ENCODE results near the gene INPP5J.
"Not testable (repeated sequence)": the region's sequence is repeated elsewhere in the genome, so short reads cannot be mapped to it uniquely, and the experiment has no call there.

The INPP5J gene

DNA sequence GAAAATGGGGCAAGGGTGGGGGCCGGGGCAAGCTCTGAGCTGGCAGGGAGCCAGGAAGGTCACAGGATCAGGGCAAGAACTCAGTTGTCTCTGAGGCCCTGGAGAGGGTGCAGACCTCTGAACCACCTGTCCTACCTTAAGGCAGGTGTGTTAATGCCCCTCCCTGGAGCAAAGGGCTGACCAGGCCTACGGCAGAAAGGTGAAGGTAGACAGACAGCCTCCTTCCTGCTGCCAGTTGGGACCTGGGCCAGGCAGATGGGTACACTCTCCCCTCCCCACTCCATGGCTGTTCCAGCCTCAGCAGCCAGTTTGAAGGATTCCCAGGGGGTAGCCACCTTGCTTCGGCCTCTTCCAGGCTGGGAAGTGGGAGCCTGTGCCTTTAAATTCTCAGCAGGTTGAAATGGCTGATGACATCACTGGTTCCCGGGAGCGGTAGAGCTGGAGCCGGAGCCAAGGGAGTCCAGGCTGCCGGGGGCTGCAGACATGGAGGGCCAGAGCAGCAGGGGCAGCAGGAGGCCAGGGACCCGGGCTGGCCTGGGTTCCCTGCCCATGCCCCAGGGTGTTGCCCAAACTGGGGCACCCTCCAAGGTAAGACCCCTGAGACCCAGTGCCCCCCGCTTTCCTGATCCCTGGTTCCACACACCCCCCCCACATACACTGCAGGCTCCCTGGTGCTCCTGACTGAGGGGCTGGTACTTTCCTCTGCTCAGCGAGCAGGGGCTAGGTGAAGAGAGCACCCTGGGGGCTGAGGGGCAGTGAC is at the start of gene INPP5J:
Gene INPP5J, plus strand, starts transcription at position 435 of the 760 bp plus-strand sequence. Its CDS starts 49 bp downstream, at position 484.
- peak; percentile 74 for DNase-seq (ENCODE audit: low spot score)

- DNase-seq (ENCODE audit: low spot score), result not testable (repeated sequence)
These were observed 49.6 kb upstream of the INPP5J start for GRCh38 chr22:31073125-31073524.

- DNase-seq (ENCODE audit: low spot score), result not testable (repeated sequence)
These were observed 49.1 kb upstream of the INPP5J start for GRCh38 chr22:31073545-31074145.

DNA sequence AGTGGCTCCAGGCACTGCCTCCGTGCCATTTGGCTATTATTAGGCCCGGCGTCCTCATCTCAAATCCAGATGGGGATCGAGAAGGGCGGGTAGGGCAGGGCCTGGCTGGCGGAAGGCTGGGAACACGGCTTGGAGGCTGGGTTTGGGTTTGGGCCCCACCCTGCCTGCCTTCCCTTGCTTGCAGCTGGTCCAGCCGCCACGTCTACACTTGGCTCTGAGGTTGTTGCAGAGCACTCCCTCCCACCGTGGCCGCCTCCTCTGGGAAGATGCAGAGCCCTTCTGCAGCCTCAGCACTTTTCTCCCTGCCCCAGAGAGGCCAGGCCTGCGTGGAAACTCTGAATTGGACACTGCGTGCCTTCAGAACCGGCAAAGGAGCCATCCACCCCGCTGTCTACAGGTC is 46.8 kb upstream of the INPP5J start:
- no peak for DNase-seq (ENCODE audit: low spot score)

GRCh38 chr22:31077681-31078080 is 45.1 kb upstream of the INPP5J start:
- no peak for DNase-seq (ENCODE audit: low spot score)

- not testable (repeated sequence) for DNase-seq (ENCODE audit: low spot score)
These were observed 44.4 kb upstream of the INPP5J start for GRCh38 chr22:31078389-31078788.

DNA sequence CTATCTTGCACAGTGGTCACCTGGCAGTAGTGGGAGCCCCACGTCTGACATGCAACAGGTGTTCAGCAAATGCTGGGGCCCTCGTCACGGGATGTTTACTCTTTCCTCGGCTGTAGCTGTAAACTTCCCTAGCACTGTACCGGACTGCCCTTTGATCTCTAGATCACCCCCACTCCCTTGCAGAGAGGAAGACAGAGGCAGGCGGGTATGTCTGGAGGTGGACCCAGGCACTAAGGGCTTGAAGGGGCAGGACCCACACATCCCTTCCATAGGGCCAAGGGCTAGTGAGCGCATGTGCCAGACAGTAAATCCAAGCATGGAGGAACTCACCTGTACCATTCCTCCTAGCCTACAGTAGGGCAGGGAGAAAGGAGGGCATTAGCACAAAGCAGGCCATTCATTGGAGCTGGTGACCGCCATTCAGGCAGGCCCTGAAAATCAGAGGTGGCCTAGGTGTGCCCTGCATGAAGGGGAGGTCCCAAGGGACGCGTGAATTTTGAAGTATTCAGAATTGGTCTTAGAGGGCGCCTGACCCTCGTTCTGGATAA is 43.6 kb upstream of the INPP5J start:
- DNase-seq (ENCODE audit: low spot score), result no peak

GRCh38 chr22:31080164-31080847 is 42.5 kb upstream of the INPP5J start:
- no peak for DNase-seq (ENCODE audit: low spot score)

DNA sequence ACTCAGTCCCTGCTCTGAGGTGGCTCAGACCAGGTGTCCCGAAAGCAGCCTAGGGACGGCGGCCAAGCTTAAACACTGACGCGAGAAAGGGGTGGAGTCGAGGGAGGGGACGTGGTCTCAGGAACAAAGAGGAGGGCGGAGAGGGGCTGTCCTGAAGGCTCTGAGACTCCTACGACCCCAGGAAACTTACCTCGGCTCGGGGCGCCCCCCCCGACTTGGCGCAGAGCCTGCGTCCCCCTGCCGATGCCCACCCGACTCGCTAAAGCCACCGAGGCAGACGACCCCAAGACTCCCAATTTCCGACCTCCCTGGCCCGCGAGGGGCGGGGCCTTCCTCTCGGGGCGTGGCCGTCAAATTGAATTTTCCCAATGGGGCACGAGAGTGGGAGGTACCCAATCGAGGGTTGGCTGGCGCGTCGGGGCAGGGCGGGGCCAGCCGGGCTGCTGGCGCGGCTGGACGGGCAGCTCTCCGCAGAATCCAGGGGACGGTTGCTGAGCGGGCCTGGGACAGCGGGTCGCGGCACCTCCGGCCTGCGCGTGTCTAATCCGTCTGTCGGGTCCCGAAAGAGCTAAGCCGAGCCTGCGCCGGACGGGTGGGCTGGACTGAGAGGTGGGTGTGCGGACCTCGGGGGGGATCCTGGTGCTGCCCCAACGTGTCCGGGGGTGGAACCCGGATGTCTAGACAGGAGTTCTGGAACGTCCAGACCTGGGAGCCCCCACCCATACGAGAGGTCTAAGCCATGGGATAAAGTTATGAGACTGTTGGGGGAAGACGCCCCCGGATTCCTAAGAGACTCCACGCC is 41.7 kb upstream of the INPP5J start, which contains the start of gene SMTN:
Gene SMTN, plus strand, starts transcription at position 471 of the 802 bp plus-strand sequence. CDS start 1,941 bp downstream, outside the sequence.
- peak; percentile 97 for DNase-seq (ENCODE audit: low spot score)

DNA sequence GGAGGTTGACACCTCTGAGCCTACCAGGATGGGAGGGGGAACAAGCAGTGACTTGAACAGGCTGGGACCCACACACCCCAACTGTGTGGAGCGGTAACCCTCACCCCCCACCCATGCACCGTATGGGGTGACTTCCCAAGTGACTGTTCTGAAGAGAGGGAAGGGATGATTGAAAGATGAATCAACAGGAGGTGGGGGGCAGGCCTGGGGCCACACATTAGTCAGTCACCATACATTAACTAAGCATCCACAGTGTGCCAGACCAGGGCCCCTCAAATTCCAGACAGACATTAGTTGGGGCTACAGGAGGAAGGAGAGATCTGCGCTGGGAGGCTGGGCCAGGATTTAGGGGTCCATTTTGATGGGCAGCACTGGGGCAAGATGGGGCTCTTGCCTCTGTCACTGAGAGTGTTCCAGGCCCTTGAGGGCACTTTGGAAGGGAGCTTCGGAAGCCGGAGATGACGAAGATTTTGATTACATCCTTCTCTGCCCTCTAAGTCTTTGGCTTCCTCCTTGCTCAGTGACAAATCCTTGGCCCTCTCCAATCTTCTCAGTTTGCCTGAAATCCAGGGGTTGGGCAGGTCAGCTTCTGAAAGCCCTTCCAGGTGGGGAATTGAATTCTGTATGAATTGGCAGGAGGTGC is 40.7 kb upstream of the INPP5J start:
- no peak for DNase-seq (ENCODE audit: low spot score)

- peak; percentile 68 for DNase-seq (ENCODE audit: low spot score)
These were observed 40.0 kb upstream of the INPP5J start for GRCh38 chr22:31082606-31083376.

GRCh38 chr22:31083377-31083768 is 39.4 kb upstream of the INPP5J start:
- DNase-seq (ENCODE audit: low spot score), result no peak

DNA sequence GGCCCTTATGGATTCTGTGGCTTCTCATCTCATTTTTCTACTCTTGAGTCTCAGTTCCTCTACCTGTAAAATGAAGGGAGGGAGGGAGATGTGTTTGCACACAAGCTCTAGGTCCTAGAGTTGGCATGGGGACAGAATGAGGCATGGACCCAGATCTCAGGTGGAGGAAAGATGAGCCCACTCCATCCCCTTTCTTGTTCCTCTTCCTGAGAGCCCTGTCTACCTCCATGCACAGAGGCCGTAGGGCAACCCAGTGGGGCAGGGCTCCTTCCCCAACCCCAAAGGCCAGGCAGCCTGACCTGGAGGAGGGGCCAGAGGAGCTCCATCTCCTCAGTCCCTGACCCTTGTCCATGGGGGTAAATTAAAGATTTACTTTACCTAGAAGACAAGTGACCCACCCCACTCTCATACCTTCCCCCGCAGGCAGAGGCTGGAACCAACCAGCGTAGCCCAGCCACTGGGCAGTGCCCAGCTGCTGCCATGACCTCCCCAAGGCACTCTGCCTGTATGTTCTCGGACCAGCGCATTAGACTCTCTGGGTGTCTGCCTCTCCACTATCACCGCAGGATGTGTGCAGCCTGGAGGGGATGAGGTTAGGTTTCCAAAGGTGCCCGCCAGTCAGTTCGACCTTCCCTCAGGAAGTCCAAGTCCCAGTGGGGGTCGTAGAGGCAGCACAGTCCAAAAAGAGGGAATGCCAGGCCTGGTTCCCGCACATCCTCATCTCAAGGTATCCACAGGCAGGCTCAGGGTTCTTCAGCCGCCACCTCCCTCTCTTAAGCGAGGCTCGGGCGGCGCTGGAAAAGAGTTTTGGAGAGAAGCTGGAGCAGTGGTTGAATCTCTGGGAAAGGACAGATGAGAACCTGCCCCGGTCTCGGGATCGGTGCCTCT is 38.6 kb upstream of the INPP5J start:
- DNase-seq (ENCODE audit: low spot score), result no peak

DNA sequence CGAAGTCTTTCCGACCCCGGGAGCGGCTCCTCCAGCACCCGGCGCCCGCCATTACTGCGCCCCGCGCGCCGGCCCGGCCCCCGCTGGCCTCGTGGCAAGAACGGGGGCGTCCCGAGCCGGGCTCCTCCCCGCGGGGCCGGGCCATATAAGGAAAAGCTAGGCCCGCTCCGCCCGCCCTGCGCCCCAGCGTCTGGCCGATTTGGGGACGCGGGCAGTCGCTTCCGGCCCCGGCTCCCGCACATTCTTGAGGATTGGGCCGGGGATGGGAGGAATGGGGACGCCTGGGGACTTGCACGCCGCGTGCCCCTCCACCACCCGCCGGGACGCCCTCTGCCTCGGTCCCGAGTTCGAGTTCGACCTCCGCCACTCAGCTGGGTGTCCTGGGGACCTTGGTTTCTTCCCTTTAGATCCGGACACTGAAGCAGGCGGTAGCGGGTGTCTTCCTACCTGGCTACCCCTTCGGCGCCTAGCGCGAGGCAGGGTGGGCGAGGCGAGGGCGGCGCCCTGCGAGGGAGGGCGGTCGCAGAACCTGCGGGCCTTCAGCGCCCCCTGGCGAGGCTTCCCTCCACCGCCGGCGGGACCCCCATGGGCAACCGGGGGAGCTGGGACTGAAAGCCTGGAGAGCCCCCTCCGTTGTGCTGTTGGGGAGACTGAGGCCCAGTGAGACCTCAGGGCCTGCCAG is 37.8 kb upstream of the INPP5J start:
- peak; percentile 93 for DNase-seq (ENCODE audit: low spot score)

GRCh38 chr22:31085493-31085824 is 37.3 kb upstream of the INPP5J start:
- no peak for DNase-seq (ENCODE audit: low spot score)

- DNase-seq (ENCODE audit: low spot score), result no peak
These were observed 36.8 kb upstream of the INPP5J start for GRCh38 chr22:31085928-31086327.

DNA sequence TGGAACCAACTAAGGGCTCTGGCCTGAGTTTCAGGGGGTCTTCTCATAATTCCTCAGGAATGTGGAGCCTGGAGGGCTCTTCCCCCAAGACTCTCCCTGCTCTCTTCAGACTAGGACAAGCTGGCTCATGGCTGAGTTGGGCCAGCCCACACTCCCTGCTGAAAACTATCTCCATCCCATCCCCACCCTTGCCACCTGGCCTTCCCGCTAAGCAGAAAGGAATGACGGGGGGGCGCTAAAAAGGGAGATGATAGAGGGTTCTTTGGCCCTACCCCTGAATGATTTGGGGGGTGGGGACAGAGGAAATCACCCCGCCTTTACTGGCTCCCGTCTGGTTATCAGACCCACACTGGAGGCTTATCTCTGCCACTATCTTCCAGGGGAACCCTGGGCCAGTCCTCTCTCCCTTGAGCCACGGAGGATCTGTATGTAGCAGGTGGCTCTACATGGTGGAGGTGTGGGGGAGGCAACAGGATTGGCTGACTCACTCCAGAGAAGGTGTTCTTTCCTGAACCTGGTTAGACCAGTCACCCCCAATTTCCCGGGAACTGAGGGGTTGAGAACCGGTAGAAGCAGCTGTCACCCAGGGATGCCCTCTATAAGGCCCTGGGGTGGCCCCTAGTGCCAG is 35.9 kb upstream of the INPP5J start:
- no peak for DNase-seq (ENCODE audit: low spot score)

- no peak for DNase-seq (ENCODE audit: low spot score)
These were observed 35.0 kb upstream of the INPP5J start for GRCh38 chr22:31087744-31088215.

All from D341Med (cell line).